IMR-90 (cell line): ENCODE results near the gene MAP2K6.

ENCODE experiments used
- BHLHE40 ChIP-seq: fragments of 150-350 bp; IDR thresholded peaks from 2 replicates; pipeline ENCODE4 v1.6.1; 2016; ENCODE audit warnings: mild to moderate bottlenecking, low read depth, low read length
- CEBPB ChIP-seq: IDR thresholded peaks from 2 replicates; pipeline ENCODE4 v1.6.1; 2012; ENCODE audit warnings: low read depth, low read length, improper control_type of control experiment
- CHD1 ChIP-seq: IDR thresholded peaks from 2 replicates; pipeline ENCODE4 v1.6.1; 2012; ENCODE audit warnings: low read depth, low read length, improper control_type of control experiment
- CTCF ChIP-seq: conservative IDR thresholded peaks from 2 replicates; pipeline ENCODE4 v1.5.1; 2012; ENCODE audit warnings: mild to moderate bottlenecking, low read depth, low read length, improper control_type of control experiment
- FOS ChIP-seq: fragments of 150-350 bp; IDR thresholded peaks from 2 replicates; pipeline ENCODE4 v1.6.1; 2016; ENCODE audit warnings: low read depth, low read length
- MAFK ChIP-seq: IDR thresholded peaks from 2 replicates; pipeline ENCODE4 v1.6.1; 2012; ENCODE audit warnings: low read depth, low read length, improper control_type of control experiment
- NFE2L2 ChIP-seq: fragments of 150-350 bp; IDR thresholded peaks from 2 replicates; pipeline ENCODE4 v1.6.1; 2016; ENCODE audit warnings: low read depth, mild to moderate bottlenecking, low read length
- POLR2A ChIP-seq: IDR thresholded peaks from 2 replicates; pipeline ENCODE4 v1.6.1; 2012; ENCODE audit warnings: mild to moderate bottlenecking, low read depth, low read length
- RAD21 ChIP-seq: IDR thresholded peaks from 2 replicates; pipeline ENCODE4 v1.6.1; 2012; ENCODE audit warnings: low read length, improper control_type of control experiment
- RFX5 ChIP-seq: IDR thresholded peaks from 2 replicates; pipeline ENCODE4 v1.8.0; 2012; ENCODE audit warnings: low read depth, mild to moderate bottlenecking, low read length, moderate library complexity
- USF2 ChIP-seq: fragments of 150-350 bp; IDR thresholded peaks from 2 replicates; pipeline ENCODE4 v1.6.1; 2017; ENCODE audit warnings: mild to moderate bottlenecking, antibody characterized with exemption, low read length, low read depth

GRCh38 chr17:69388822-69389442 is 25.6 kb upstream of the MAP2K6 start:
- TF ChIP-seq RFX5 (no peak), CTCF (no peak), POLR2A (no peak), MAFK (no peak), CEBPB (no peak), RAD21 (no peak), FOS (no peak), USF2 (no peak), BHLHE40 (no peak), NFE2L2 (no peak), CHD1 (no peak)
